GM12873 (cell line): Measurements from ENCODE around the gene FUT2.

Experiments
- TF ChIP-seq, protein P1 (sequence below): IDR thresholded peaks from 2 replicates; pipeline ENCODE4 v1.5.1; 2012; ENCODE audit warnings: low read depth, mild to moderate bottlenecking, moderate library complexity, low read length, control low read depth; ENCODE audit not compliant: insufficient read depth; ENCODE audit errors: missing control alignments

Gene FUT2

DNA sequence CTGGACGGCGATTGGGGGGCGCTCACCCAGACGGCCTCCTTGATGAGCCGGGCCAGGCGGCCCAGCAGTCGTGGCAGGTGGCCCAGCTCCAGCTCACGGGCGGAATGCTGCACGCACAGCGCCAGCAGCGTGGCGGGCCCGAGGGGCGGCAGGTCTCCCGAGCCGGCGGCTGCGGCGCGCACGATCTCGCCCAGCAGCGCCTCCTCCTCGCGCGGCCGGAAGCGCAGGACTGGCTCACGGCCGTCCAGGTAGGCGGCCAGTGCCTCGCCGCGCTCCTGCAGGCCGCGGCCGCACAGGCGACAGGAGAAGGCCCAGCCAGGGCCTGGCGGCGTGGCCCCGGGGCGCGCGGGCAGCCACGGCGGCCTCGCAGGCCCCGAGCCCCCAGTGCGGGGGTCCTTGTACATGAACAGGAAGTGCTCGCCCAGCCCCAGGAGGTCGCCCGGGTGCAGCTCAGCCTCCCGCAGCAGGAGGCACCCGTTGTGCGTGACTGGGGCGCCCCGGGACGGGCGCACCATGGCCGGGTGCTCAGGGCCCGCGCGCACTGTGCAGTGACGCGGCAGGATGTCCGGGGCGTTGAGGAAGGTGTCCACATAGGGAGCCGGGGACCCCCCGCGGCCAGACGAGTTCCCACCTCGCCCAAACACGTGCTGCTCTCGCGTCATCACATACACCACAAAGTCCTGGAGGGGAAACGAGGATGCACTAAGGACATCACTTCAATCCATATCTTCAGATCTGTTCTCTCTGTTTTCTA is 33.3 kb downstream of the FUT2 start:
- TF ChIP-seq, protein P1, sequence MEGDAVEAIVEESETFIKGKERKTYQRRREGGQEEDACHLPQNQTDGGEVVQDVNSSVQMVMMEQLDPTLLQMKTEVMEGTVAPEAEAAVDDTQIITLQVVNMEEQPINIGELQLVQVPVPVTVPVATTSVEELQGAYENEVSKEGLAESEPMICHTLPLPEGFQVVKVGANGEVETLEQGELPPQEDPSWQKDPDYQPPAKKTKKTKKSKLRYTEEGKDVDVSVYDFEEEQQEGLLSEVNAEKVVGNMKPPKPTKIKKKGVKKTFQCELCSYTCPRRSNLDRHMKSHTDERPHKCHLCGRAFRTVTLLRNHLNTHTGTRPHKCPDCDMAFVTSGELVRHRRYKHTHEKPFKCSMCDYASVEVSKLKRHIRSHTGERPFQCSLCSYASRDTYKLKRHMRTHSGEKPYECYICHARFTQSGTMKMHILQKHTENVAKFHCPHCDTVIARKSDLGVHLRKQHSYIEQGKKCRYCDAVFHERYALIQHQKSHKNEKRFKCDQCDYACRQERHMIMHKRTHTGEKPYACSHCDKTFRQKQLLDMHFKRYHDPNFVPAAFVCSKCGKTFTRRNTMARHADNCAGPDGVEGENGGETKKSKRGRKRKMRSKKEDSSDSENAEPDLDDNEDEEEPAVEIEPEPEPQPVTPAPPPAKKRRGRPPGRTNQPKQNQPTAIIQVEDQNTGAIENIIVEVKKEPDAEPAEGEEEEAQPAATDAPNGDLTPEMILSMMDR: no peak

DNA sequence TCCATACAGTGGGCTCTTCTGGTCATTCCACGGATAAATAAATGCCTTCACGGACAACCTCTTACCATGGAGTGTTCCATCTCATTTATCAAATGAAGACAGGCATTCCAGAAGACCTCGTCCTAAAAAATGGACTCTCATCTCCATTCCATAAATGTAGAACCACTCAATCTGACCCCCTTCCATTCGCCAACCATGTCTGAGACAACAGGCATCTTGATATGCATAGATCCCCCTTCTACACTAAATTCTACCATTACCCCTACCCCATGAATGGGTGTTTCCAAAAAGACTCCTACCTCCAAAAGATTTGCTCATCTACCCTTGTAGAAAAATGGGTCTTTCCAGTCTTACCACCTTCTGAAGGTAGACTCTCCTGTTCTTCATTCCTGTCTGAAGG is 35.7 kb downstream of the FUT2 start:
- TF ChIP-seq, protein P1: no peak

DNA sequence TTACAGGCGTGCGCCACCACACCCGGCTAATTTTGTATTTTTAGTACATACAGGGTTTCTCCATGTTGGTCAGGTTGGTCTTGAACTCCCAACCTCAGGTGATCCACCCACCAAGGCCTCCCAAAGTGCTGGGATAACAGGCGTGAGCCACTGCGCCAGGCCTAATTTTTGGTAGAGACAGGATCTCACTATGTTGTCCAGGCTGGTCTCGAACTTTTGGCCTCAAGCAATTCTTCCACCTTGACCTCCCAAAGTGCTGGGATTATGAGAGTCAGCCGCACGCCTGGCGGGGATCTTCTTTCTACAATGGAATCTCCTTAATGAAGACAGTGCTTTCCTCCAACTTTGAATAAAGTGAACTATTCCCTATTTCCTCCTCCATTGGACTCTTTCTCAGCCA is 38.9 kb downstream of the FUT2 start:
- TF ChIP-seq, protein P1: no peak

DNA sequence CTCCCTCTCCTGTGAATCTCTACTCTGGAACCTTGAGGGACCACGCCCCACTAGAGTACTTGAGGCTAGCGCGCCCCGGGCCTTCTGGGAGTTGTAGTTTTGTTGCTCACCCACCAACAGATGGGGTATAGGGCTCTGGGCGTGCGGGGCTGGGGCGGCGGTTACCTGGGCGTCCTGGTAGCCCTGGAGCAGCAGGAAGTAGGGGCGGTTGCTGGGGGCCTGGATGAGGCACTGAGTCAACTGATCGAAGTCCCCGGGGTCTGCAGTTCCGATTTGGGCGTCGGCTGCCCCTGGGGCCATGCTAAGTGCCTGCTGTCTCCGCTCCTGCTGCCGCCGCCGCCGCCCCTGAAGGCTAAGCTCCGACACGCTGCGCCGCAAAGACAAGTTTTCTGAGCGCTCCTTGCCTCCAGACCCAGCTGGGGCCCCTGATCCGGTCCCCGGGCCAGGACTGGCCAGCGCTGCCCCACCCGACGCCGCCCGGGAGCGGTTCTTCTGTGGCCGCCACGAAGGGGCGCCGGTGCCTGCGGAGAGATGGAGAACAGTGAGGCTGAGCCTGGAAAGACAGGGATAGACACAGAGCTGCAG is 39.4 kb downstream of the FUT2 start:
- TF ChIP-seq, protein P1: no peak

DNA sequence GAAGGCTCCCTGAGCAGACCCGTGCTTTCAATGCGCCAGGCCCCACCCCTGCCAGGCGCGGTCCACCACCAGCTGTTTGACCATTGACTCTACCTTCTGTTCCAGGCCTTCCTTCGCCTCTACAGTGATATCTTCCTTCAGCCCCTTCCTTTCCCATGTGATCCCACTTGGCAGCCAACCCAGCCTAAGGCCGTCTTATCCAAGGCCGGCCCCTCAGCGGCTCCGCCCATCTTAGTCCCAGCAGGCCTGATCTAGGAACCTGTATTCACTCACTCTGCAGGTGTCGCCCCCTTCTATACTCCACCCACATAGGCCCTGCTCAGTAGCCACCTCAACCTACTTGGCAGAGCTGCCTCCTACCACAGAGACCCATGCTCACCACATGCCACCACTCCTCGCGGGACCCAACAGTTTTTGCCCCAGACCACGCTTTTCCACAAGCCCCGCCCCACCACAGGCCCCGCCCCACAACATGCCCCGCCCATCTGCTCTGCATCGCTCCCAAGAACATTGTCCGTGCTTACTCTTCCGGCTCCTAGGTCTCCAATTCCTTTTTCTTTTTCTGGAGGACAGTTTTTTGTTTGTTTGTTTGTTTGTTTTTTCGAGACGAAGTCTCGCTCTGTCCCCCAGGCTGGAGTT is 41.7 kb downstream of the FUT2 start:
- TF ChIP-seq, protein P1: no peak

DNA sequence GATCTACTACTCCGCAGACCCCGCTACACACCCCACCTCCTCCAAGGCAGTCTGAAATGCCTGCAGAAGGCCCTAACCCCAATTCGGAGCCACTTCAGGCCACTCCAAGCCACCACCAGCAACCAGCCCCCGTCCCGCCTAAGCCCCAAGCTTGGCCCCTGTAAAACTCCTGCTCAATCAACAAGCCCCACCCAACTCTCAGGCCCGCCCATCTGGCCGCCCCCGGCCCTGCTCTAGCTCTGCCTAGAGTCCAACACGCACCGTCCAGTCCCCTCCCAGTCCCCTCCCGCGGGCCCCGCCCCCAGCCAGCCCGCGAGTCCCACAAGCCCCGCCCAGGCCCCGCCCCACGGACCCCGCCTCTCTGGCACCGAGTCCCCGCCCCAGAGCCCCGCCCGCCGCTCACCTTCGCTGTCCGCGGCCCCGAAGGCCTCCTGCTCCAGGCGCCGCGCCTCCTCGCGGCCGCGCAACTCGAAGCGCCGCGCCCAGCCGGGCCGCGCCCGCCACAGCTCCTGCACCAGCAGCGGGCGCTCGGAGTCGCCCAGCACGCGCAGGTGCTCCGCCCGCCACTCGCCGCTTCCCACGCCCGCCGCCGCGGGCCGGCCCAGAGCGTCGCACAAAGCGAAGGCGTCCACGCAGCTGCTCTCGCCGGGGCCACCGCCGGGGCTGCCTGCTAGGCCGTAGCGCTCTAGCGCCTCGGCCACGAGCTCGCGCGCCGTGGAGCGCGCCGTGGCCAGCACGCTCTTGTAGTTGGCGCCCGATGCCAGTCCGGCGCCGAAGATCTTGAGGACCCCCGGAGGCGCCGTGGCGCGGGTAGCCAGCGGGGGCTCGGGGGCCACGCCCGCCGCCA is 43.0 kb downstream of the FUT2 start:
- TF ChIP-seq, protein P1: peak; percentile 35
